ENCODE data around the gene CPT1B.

DNA sequence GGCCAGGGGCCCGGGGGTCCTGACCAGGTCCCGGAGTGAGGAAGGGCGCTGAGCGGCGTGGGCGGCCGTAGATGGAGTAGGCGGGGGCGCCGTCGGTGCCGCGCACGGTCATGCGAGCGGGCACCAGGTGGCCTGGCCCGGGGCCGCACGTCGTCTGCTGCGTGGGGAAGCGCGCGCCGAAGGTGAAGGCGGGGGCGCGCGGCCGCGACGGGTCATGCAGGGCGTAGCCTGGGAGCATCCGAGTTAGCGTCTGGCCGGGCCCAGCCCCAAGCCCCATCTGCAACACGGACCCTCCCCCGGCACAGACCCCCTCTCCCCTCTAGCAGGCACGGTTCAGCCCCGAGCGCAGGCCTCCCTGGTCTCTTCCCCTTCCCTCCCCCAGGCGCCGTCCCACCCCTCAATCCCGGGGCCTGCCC lies 46.7 kb downstream of the CPT1B start:
- TF ChIP-seq CTCF (conservative IDR thresholded peaks at IDR 0.05; ENCODE audit: low read depth, low read length) (no peak), EZH2 (IDR thresholded peaks at IDR 0.05; ENCODE audit: low read length, unreplicated experiment) (no peak), EZH2phosphoT487 (IDR thresholded peaks at IDR 0.05; ENCODE audit: borderline replicate concordance, low read length) (no peak)

Data from PC-3 (cell line).